Astrocyte of the spinal cord (primary cell): Measurements from ENCODE around the gene PHLPP1.

ENCODE experiments used
- DNase-seq: peaks from one replicate; pipeline ENCODE4 v3.0.0; 2011; ENCODE audit warnings: low read depth, low spot score
- H3K4me3 ChIP-seq: 2 replicates; pipeline ENCODE4 v1.5.1; 2011; ENCODE audit warnings: low read depth, mild to moderate bottlenecking, low read length, moderate library complexity
- in situ Hi-C: cut with HindIII; loops from 2 replicates; pipeline ENCODE4 v1.10.0; 2017; ENCODE audit warnings: low sequenced_read_pairs
- TF ChIP-seq, protein P1 (sequence below): IDR thresholded peaks from 2 replicates; pipeline ENCODE4 v1.5.1; 2012; ENCODE audit warnings: low read depth, mild to moderate bottlenecking, low read length, inconsistent platforms

PHLPP1 gene

DNA sequence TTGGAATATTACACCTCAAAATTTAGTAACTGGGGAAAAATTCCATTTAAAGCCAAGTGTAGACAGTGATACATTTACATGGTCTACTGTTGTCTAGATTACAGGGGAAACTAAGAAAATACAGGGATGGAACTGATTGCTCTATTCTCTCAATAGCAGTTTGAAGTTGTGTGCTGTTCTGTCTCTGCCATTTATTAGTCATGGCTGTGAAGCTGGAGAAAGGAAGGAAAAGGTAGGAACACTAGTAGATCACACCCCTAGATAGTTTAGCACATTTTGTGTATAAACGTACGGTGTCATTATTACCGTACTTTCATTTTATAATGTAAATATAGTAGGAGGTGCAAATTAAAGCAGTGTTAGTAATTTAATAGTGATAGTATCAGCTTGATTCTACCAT is 170.5 kb downstream of the PHLPP1 start:
- no peak overlapping the region for H3K4me3 ChIP-seq
- TF ChIP-seq, protein P1, sequence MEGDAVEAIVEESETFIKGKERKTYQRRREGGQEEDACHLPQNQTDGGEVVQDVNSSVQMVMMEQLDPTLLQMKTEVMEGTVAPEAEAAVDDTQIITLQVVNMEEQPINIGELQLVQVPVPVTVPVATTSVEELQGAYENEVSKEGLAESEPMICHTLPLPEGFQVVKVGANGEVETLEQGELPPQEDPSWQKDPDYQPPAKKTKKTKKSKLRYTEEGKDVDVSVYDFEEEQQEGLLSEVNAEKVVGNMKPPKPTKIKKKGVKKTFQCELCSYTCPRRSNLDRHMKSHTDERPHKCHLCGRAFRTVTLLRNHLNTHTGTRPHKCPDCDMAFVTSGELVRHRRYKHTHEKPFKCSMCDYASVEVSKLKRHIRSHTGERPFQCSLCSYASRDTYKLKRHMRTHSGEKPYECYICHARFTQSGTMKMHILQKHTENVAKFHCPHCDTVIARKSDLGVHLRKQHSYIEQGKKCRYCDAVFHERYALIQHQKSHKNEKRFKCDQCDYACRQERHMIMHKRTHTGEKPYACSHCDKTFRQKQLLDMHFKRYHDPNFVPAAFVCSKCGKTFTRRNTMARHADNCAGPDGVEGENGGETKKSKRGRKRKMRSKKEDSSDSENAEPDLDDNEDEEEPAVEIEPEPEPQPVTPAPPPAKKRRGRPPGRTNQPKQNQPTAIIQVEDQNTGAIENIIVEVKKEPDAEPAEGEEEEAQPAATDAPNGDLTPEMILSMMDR = no peak
- in situ Hi-C loops = no loop called here
- DNase-seq = no peak

DNA sequence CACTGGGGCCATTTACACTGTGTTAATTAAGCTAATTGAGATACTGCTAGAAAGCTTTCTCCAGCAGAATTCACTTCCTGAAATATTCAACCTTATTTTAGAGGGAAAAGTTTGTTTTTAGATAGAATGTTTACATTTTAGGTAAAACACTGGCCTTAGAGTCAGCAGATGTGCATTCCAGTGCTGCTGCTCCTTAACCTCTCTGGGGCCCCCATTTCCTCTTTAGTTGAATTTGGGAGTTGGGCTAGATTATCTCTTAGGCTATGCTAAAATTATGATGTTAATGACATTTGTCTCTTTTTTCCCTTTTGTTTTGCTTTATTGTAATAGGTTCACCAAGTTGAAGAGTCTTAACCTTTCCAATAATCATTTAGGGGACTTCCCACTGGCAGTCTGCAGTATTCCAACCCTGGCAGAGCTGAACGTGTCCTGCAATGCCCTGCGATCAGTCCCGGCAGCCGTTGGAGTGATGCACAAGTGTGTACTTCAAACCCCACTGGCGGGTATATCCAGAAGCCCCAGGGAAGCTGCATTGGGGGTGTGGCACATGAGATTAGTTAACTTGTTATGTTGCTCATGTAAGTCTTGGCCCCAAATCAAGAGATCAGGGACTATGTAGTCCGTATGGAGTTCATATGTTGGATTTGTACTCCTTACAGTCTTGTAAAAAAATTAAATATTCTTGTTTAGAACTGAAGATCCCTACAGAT is 179.5 kb downstream of the PHLPP1 start:
- no peak for DNase-seq
- in situ Hi-C loops = no loop called here
- no peak overlapping the region for H3K4me3 ChIP-seq
- TF ChIP-seq, protein P1 = no peak

DNA sequence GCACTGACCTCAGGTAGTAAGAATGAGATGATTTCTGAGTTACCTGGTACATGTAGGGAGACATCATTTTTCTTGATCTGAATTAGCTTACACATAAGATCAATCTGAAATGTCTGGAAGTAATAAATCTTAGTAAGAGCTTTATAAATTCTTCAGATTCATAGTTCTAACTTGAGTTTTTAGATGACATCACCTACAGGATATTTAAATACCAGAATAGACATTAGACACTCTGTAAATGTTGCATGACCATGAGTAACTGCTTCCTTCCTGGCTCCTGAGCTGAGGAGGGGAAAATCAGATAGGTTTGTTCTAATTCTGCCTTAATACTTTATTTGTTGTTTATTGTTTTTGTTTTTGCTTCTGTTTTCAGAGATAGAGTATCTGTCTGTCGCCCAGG is 181.8 kb downstream of the PHLPP1 start:
- DNase-seq = peak; percentile 45
- in situ Hi-C loops = no loop called here
- H3K4me3 ChIP-seq = no peak overlapping the region
- TF ChIP-seq, protein P1 = no peak

DNA sequence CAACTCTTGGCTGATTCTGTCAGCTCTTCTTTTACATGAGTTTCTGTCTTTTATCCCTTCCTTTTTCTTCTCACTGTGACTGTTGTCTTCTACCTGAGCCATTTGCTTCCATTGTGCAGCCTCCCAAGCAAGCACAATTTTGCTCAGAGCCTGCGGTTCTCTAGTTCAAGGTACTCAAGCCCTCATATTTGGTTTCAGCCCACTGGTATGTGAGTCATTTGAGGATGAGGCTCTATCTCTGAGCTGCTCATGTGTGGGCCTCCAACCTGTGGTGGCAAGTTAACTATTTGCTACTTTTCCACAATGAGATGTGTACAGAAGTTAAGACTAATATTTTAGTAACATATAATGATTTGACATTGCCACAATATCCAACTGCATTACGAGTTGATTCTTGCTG is 183.0 kb downstream of the PHLPP1 start:
- no peak for DNase-seq
- in situ Hi-C loops = no loop called here
- TF ChIP-seq, protein P1 = no peak

DNA sequence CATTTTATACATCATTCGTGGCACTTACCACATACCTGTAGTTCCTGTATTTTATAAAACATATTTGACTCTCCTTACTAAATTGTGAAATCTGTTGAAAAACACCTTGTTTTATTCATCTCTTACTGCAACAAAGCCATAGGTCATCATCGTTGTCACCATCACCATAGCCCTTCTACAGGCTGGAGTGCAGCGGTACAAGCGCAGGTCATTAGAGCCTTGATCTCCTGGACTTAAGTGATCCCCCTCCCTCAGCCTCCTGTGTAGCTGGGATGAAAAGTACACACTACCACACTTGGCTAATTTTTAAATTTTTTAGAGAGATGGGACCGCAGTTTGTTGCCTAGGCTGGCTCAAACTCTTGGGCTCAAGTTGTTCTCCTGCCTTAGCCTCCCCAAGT is 184.2 kb downstream of the PHLPP1 start:
- H3K4me3 ChIP-seq = no peak overlapping the region
- TF ChIP-seq, protein P1 = no peak
- no peak for DNase-seq
- in situ Hi-C loops = no loop called here

More for the DNA sequence above, 183.0 kb downstream of the PHLPP1 start:
- H3K4me3 ChIP-seq = no peak overlapping the region

DNA sequence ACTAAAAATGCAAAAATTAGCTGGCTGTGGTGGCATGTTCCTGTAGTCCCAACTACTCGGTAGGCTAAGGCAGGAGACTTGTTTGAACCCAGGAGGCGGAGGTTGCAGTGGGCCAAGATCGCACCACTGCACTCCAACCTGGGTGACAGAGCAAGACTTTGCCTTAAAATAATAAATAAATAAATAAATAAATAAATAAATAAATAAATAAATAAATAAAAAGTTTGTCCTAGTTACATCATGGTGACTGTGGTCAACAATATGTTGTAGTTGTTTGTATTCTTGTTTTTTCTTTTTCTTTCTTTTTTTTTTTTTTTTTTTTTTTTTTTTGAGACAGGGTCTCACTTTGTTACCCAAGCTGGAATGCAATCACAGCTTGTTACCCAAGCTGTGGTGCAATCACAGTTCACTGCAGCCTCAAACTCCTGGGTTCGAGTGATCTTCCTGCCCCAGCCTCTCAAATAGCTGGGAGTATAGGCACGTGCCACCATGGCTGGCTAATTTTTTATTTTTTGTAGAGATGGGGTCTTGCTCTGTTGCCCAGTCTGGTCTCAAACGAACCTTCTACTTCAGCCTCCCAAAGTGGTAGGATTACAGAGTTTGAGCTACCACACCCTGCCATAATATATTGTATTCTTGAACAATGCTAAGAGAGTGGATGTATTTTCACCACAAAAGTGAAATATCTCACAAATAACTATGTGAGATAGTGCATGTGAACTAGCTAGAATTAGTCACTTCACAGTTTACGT is 185.0 kb downstream of the PHLPP1 start:
- TF ChIP-seq, protein P1 = no peak
- no peak overlapping the region for H3K4me3 ChIP-seq
- no peak for DNase-seq
- in situ Hi-C loops = no loop called here
